HL-60/S4 treated with retinoic acid at 250 ng/mL for 4 days and 3 days (cell line): ENCODE results near the gene STXBP5.

Experiments
- in situ Hi-C: fragments of 300-500 bp; cut with MboI; formaldehyde crosslinking; loops from 2 replicates; pipeline ENCODE4 v1.7.0; 2022; ENCODE audit warnings: low sequenced_read_pairs

The STXBP5 gene

DNA sequence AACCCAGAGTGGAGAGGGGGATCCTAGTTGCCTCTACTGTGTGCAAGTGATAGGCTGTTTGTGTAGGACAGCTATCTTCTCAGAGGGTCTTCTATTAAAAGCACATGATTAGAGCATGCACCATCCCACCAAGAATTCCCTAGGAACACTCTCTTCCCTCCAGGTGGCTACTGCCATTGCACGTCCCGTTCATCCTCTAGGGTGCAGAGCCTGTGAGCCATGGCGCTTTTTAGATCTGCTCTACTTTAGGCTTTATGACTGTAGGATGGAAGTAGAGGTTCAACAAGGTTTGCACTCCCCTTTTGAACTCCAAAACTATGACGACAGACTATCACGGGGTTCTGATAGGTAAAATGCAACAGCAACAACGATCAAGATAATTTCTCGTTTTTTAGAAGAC is 213.7 kb downstream of the STXBP5 start:
- in situ Hi-C loops, result no loop called here

DNA sequence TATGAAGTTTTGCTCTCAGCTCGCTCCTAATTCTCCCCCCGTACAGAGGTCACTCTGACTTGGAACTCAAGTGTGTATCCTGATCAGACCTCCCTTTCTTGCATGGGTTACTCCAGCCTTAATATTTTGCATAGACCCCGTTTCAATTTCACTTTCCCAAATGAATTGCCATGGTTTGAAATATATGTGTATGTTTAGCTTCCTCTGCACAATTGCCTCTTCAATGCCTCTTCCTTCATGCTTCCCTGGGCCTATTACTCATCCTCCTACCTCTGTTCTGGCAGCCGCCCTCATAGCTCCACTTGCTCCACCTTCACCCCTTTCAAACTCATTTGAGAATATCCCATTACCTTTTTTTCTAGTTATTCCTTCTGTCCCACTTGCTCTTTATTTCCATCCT is 214.3 kb downstream of the STXBP5 start:
- in situ Hi-C loops, result no loop called here

DNA sequence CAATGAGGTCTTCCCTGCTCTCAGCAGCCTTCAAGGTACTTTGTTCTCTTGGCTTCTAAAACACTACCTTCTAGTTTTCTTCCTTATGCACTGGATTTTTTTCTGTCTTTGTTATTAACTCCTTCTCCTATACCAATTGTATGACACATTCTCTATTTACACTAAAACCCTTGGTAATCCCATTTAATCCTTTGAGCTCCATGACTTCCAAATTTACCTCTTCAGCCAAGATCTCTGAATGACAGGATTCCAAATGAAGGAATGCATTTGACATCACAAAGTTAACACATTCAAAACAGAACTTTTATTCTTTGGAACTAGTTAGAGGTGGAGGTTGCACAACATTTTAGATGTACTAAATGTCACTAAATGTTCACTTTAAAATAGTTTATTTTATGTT is 217.7 kb downstream of the STXBP5 start:
- in situ Hi-C loops, result no loop called here

DNA sequence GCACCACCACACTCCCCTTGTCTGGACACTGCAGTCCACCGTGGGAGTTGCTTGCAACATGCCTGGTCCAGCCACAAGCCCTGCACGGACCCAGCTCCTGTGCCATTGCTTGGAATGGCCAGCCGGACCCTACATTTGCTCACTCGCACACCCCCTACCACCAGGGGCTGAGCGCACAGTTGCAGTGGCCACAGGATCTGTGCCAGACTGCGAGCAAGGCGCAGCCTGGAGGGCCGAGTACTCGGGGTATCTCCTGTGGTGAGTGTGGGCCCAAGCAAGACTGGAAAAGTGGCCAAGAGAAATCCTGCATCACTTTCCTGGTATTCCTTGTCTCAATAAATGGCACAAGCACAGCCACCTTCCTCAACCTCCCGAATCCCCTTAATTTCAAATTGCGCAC is 218.9 kb downstream of the STXBP5 start:
- in situ Hi-C loops, result no loop called here

DNA sequence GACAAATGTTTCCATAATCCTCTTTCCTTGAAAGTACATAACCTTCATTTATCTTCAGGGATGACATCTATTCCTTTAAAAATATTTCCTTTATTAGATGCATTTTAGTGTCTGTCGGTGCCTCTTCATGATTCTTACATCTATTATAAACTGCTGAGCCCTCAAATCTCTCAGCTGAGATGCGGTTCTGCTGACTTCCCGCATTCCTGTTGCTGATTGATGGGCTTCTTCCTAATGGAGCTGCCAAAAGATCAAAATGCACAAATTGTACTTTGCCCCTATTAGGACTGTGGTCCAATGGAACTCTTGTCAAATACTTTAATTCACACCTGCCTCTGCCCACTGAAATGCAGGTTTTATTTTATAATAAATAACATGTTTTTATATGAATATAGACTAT is 225.6 kb downstream of the STXBP5 start:
- in situ Hi-C loops, result no loop called here

DNA sequence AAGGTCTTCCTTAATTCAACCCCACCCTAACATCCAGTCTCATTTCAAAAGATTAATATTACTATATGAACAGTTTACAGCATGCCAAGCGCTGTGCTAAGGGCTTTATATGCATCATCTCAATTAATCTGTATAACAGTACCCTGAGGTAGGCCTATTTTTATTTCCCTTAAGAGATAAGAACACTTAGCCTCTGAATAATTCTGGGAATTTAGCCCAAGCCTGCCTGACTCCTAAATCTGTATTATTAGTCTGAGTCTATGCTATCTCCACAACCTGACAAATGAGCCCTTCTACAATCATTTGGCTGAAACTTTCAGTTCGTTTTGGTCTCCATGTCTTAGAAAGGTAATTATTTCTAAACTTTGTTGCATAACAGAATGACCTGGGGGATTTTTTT is 226.6 kb downstream of the STXBP5 start:
- in situ Hi-C loops, result no loop called here

DNA sequence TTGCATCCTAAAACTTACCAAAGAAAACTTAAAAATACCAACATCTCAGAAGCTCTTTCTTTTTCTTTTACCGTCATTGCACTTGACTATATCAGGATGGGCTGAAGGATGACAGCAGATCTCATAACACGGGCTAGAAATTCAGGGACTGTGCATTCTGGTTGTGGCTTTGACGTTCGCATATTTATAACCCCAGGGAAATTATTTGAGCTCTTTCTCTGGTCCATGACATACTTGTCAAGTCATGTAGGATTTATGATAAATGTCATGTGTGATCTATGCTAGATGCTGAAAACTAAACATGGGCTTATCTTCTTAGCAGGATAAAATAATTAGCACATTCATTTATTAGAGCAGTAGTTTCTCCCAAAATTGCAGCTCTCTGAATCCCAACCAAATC is 229.9 kb downstream of the STXBP5 start:
- in situ Hi-C loops, result no loop called here

DNA sequence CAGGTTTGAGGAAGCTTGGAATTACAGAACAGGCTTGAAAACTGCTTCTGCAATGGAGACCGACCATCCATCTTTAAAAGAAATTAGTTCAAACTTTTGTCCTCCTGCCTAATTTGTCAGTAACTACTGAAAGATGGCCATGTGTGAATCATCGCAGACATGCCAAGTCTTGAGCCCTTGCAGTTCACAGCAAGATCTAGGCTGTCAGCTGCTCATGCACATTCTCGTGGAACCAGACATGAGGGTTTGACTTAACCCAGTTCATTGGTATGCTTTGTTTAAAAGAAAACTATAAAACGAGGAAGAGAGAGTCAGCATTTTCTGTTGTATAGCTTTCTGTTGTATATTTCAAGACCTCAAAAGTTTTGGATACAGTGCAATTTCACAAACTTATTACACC is 230.3 kb downstream of the STXBP5 start:
- in situ Hi-C loops, result no loop called here

DNA sequence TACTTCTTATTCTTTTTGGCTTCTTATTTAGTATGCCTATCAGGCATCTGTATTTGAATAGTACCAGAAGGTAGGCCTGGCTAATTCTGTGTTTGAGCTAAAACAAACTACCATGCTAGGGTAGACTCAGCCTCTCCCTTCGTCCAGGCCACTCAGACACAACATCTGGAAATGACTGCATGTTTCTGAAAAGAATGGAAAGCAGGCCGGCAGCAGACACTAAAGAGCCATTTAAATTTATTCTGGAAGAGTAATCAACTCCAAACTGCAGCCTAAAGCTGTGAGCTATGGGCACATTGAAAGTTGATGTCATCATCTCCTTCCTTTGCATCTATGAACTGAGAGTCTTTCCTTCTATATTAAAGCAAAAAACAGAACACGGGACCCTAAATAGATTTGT is 233.4 kb downstream of the STXBP5 start:
- in situ Hi-C loops, result no loop called here

DNA sequence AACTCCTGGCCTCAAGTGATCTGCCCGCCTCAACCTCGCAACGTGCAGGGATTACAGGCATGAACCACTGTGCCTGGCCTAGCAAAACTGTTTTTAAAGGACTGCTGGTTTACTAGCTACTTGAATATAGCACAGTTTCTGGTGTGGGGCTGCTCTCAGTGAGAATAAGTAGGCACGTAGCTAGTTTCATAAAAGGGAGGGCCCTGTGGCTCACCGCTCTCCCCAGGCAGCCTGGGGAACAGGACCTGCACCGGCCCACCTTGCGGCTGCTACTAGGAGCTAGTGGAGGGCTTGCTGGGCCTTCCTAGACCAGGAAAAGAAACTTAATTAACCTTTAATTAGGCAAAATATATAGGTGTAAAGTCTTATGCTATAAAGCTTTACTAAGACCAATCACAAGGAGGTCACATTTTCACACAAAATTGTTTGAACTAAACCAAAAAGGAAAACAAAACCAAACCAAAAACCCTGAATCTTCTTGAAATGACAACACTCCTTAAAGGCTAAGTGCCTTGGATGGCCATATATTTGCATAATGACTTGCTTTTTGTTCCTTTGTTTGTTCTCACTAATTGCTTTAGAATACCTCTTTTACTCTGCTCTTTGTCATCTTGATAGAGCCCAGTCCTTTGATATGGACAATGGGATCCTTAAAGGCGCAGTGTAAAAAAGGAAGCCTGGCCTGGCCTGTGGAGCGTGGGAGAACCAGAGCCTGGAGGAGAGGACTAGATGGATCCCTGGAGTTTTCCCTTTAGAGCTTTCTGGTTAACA is 234.7 kb downstream of the STXBP5 start:
- in situ Hi-C loops, result no loop called here
